Endothelial cell of umbilical vein (primary cell): ENCODE results near the gene DEFB116. TPM values are rescaled to one million over a fixed set of nuclear protein-coding genes. Genes with fewer than 3 reads are reported as not detected.
"Not testable (repeated sequence)": the region's sequence is repeated elsewhere in the genome, so short reads cannot be mapped to it uniquely, and the experiment has no call there.

Experiments used
- BruUV-seq: library from RNA; stranded (reverse); fragments of 400-500 nt; replicated peaks from 2 replicates; lab custom pipeline; 2021; lab: Mats Ljungman, UMichigan
- CTCF ChIA-PET: fragments of 300-600, 350-600 bp; sonication (Branson Sonifier 250); formaldehyde crosslinking; loops from one replicate; lab custom pipeline; 2021; ENCODE audit warnings: antibody characterized with exemption, inconsistent platforms; lab: Charles Lee
- POLR2A ChIA-PET: fragments of 300-600, 350-600 bp; sonication (Branson Sonifier 250); formaldehyde crosslinking; loops from one replicate; lab custom pipeline; 2021; ENCODE audit warnings: antibody characterized with exemption, inconsistent platforms; lab: Charles Lee
- DNase-seq: peaks from one replicate; pipeline ENCODE4 v3.0.0-alpha.2; 2011; ENCODE audit warnings: low read depth, low spot score
- FAIRE-seq: peaks from 2 replicates; lab custom pipeline; 2011; peaks lifted over from hg19 to GRCh38; lab: Jason Lieb, UNC
- H2AFZ ChIP-seq: 2 replicates; pipeline ENCODE4 v1.6.0; 2012; ENCODE audit warnings: low read depth, low read length, control low read depth, inconsistent platforms
- H3K27ac ChIP-seq: 2 replicates; pipeline ENCODE4 v1.5.1; 2011; ENCODE audit warnings: low read depth, mild to moderate bottlenecking, control low read depth, low read length, moderate library complexity; ENCODE audit not compliant: insufficient read depth
- H3K27me3 ChIP-seq, 2 experiments: 2 replicates each; pipeline versions ENCODE4 v1.6.0 to v1.6.1; 2011; ENCODE audit warnings: low read length in 2 of 2, mixed read lengths in 1 of 2; ENCODE audit not compliant: control insufficient read depth in 2 of 2, insufficient read depth in 2 of 2
- H3K36me3 ChIP-seq, 2 experiments: 2 replicates in 1 of 2; 3 replicates in 1 of 2; pipeline ENCODE4 v1.5.1; 2011; ENCODE audit warnings: low read length in 2 of 2, mild to moderate bottlenecking in 1 of 2, moderate library complexity in 1 of 2; ENCODE audit not compliant: control insufficient read depth in 2 of 2, insufficient read depth in 2 of 2; ENCODE audit errors: extremely low read depth in 1 of 2
- H3K4me1 ChIP-seq: 3 replicates; pipeline ENCODE4 v1.5.1; 2011; ENCODE audit warnings: mild to moderate bottlenecking, low read length; ENCODE audit not compliant: control insufficient read depth, insufficient read depth; ENCODE audit errors: extremely low read depth
- H3K4me2 ChIP-seq: 2 replicates; pipeline ENCODE4 v1.6.1; 2011; ENCODE audit warnings: low read length, control low read depth, mixed read lengths; ENCODE audit not compliant: insufficient read depth
- H3K4me3 ChIP-seq, 3 experiments: fragments of 200-600 bp in 1 of 3; sonication (generic), shearing (Covaris generic) in 1 of 3; replicated peaks in 1 of 3; 2 replicates each; pipeline ENCODE4 v1.5.1; 2011 to 2016; ENCODE audit warnings: control low read depth in 3 of 3, low read length in 3 of 3, mild to moderate bottlenecking in 2 of 3, inconsistent platforms in 1 of 3, low read depth in 1 of 3, moderate library complexity in 1 of 3; ENCODE audit not compliant: insufficient read depth in 1 of 3
- H3K79me2 ChIP-seq: 2 replicates; pipeline ENCODE4 v1.6.0; 2012; ENCODE audit warnings: low read length, inconsistent platforms; ENCODE audit not compliant: control insufficient read depth, insufficient read depth
- H3K9ac ChIP-seq: replicated peaks from 2 replicates; pipeline ENCODE3; 2011; ENCODE audit warnings: low read length, control low read depth; ENCODE audit not compliant: insufficient read depth; ENCODE audit errors: extremely low read depth
- H3K9me1 ChIP-seq: replicated peaks from 3 replicates; pipeline ENCODE4 v1.6.0; 2011; ENCODE audit warnings: mild to moderate bottlenecking, low read length; ENCODE audit not compliant: control insufficient read depth, insufficient read depth; ENCODE audit errors: extremely low read depth
- H3K9me3 ChIP-seq: replicated peaks from 2 replicates; pipeline ENCODE4 v1.5.1; 2012; ENCODE audit warnings: low read length, inconsistent platforms; ENCODE audit not compliant: control insufficient read depth, insufficient read depth
- H4K20me1 ChIP-seq: replicated peaks from 2 replicates; pipeline ENCODE3; 2011; ENCODE audit warnings: mild to moderate bottlenecking, low read length; ENCODE audit not compliant: control insufficient read depth, insufficient read depth; ENCODE audit errors: extremely low read depth
- dilution Hi-C: fragments of 300-500 bp; cut with MboI; formaldehyde crosslinking; loops from one replicate; pipeline ENCODE4 v1.15.0; 2019; ENCODE audit warnings: low sequenced_read_pairs; ENCODE audit not compliant: extremely low pct_ligation_motif_present
- intact Hi-C: fragments of 100-400 bp; cut with micrococcal nuclease; formaldehyde crosslinking; loops from one replicate; pipeline ENCODE4 v1.10.0; 2022
- polyA plus RNA-seq, 4 experiments: library from polyadenylated mRNA; depleted of rRNA in 3 of 4; stranded (reverse) in 3 of 4; unstranded in 1 of 4; fragments of >200 nt; gene quantifications; 2 replicates each; pipeline versions ENCODE4 v1.2.1 to v1.2.3, GENCODE V29; 2011 to 2012; ENCODE audit warnings: missing spikeins in 1 of 4
- total RNA-seq: library from RNA; stranded (reverse); gene quantifications from 2 replicates; pipeline ENCODE4 v1.2.3, GENCODE V29; 2021
- TF ChIP-seq, protein P1 (sequence below): IDR thresholded peaks from 2 replicates; pipeline ENCODE4 v1.6.1; 2011; ENCODE audit not compliant: insufficient read depth, insufficient read length

Gene DEFB116
- total and polyA plus RNA-seq, 2 donors (not counting 3 experiments of a cell fraction or from before 2014, with no cell fraction given) = not detected

- dilution Hi-C loops = no loop called here
- no peaks in the 10 kb centered on the region for H3K79me2 ChIP-seq
- FAIRE-seq (no peak), DNase-seq (no peak)
- H3K36me3 ChIP-seq = no peaks in the 10 kb centered on the region
- POLR2A ChIA-PET = no interaction called here
- H3K9me3 ChIP-seq = no peaks in the 10 kb centered on the region
- H3K27me3 ChIP-seq = no peaks in the 10 kb centered on the region
- H3K4me1 ChIP-seq = no peaks in the 10 kb centered on the region
- no peak overlapping the region for H3K27ac ChIP-seq
- TF ChIP-seq, protein P1, sequence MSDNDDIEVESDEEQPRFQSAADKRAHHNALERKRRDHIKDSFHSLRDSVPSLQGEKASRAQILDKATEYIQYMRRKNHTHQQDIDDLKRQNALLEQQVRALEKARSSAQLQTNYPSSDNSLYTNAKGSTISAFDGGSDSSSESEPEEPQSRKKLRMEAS = no peak
- no TSS peak for BruUV-seq
- CTCF ChIA-PET = no interaction called here
- no peak overlapping the region for H2AFZ ChIP-seq
- intact Hi-C loops = no loop called here
- no peak overlapping the region for H3K4me3 ChIP-seq
- H3K4me2 ChIP-seq = no peak overlapping the region
- no peaks in the 10 kb centered on the region for H3K9me1 ChIP-seq
- H3K9ac ChIP-seq = no peak overlapping the region
- no peaks in the 10 kb centered on the region for H4K20me1 ChIP-seq
Observed at GRCh38 chr20:31322504-31322903, 14.1 kb upstream of the DEFB116 start.

DNA sequence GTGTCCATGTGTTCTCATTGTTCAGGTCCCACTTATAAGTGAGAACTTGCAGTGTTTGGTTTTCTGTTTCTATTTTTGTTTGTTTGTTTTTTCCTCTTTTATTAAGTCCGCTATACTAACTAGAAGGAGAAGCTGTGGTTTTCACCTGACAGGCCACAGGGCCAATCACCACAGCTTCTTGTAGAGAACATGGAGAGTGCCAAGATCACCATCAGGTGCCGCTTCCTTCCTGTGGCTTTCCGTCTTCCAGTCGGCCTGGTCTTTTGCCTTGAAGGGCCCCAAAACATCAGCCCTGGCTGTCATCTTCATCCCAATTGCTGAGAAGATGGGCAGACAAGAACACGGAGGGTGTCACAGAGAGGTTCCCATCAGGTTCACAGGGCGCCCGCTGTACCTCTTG lies 23.4 kb downstream of the DEFB116 start:
- H3K9ac ChIP-seq, H3K27ac ChIP-seq, H3K4me3 ChIP-seq, H3K4me1 ChIP-seq, H3K36me3 ChIP-seq, DNase-seq, H3K9me3 ChIP-seq, H3K79me2 ChIP-seq, FAIRE-seq, H3K27me3 ChIP-seq, dilution Hi-C loops, intact Hi-C loops, CTCF ChIA-PET, H3K4me2 ChIP-seq, BruUV-seq, H4K20me1 ChIP-seq, POLR2A ChIA-PET, H3K9me1 ChIP-seq, H2AFZ ChIP-seq: not testable (repeated sequence)
